ENCODE measurements around the gene RASAL3. TPM values are rescaled to one million over a fixed set of nuclear protein-coding genes. Genes with fewer than 3 reads are reported as not detected.

RASAL3 gene
- total RNA-seq, 1 experiment from 2014 or later: 0.57 TPM

- Histone ChIP-seq H4K20me1 (ENCODE audit: insufficient read depth) (no peaks in the 10 kb centered on the region), H3K27ac (ENCODE audit: low read depth, low read length) (no peak overlapping the region), H3K9me2 (ENCODE audit: insufficient read depth) (no peaks in the 10 kb centered on the region), H3K36me3 (ENCODE audit: control insufficient read depth in 1 of 2, insufficient read depth in 2 of 2, low read length in 2 of 2) (no peaks in the 10 kb centered on the region), H3K9me3 (ENCODE audit: control insufficient read depth in 1 of 2, insufficient read depth in 1 of 2, low read depth in 1 of 2, low read length in 2 of 2) (no peaks in the 10 kb centered on the region), H3K27me3 (ENCODE audit: insufficient read depth, low read length) (no peaks in the 10 kb centered on the region), H2AFZ (ENCODE audit: low read depth, low read length, poor library complexity, severe bottlenecking) (no peak overlapping the region), H3K79me2 (ENCODE audit: insufficient read depth, low read length) (no peaks in the 10 kb centered on the region), H3K4me1 (ENCODE audit: control insufficient read depth in 1 of 2, insufficient read depth in 2 of 2, low read length in 2 of 2) (peaks cover 9 to 29% of the 10 kb centered on the region in 2 experiments; a peak in 3 of 4 replicates), H3K4me3 (replicated peaks in 1 of 2; ENCODE audit: low read depth in 1 of 2, low read length in 2 of 2) (no peak overlapping the region), H3K9ac (ENCODE audit: low read length) (no peak overlapping the region), H3K4me2 (ENCODE audit: low read length) (no peak overlapping the region)
- DNase-seq (ENCODE audit: low read depth, low spot score) (no peak), ATAC-seq (no peak)
- TF ChIP-seq ATF3 (IDR thresholded peaks at IDR 0.05) (no peak), SIN3A (IDR thresholded peaks at IDR 0.05; ENCODE audit: low read depth) (no peak), EZH2phosphoT487 (IDR thresholded peaks at IDR 0.05; ENCODE audit: borderline replicate concordance) (no peak), YY1 (IDR thresholded peaks at IDR 0.05; ENCODE audit: extremely low read depth, insufficient replicate concordance, low read depth, low read length) (no peak), ZNF274 (IDR thresholded peaks at IDR 0.05; ENCODE audit: low read depth, low read length) (no peak), EZH2 (IDR thresholded peaks at IDR 0.05) (no peak), EGR1 (IDR thresholded peaks at IDR 0.05; ENCODE audit: low read depth) (no peak), POLR2A (IDR thresholded peaks at IDR 0.05; ENCODE audit: borderline replicate concordance, extremely low read depth, insufficient read depth, insufficient read length) (no peak), POLR2AphosphoS5 (IDR thresholded peaks at IDR 0.05; ENCODE audit: low read depth, low read length) (no peak), SP1 (IDR thresholded peaks at IDR 0.05; ENCODE audit: low read depth) (no peak), REST (IDR thresholded peaks at IDR 0.05; ENCODE audit: low read depth) (no peak), ELF1 (IDR thresholded peaks at IDR 0.05; ENCODE audit: borderline replicate concordance, low read depth) (no peak), FOSL1 (IDR thresholded peaks at IDR 0.05; ENCODE audit: low read depth) (no peak), RAD21 (IDR thresholded peaks at IDR 0.05; ENCODE audit: low read depth) (no peak), CEBPB (IDR thresholded peaks at IDR 0.05; ENCODE audit: low read depth) (no peak), JUND (IDR thresholded peaks at IDR 0.05) (no peak), CBX3 (IDR thresholded peaks at IDR 0.05; ENCODE audit: low read depth) (no peak), SRF (IDR thresholded peaks at IDR 0.05; ENCODE audit: low read depth) (no peak), TCF7L2 (IDR thresholded peaks at IDR 0.05; ENCODE audit: borderline replicate concordance, extremely low read depth, insufficient read depth, insufficient read length) (no peak)
- TF ChIP-seq, protein P1, sequence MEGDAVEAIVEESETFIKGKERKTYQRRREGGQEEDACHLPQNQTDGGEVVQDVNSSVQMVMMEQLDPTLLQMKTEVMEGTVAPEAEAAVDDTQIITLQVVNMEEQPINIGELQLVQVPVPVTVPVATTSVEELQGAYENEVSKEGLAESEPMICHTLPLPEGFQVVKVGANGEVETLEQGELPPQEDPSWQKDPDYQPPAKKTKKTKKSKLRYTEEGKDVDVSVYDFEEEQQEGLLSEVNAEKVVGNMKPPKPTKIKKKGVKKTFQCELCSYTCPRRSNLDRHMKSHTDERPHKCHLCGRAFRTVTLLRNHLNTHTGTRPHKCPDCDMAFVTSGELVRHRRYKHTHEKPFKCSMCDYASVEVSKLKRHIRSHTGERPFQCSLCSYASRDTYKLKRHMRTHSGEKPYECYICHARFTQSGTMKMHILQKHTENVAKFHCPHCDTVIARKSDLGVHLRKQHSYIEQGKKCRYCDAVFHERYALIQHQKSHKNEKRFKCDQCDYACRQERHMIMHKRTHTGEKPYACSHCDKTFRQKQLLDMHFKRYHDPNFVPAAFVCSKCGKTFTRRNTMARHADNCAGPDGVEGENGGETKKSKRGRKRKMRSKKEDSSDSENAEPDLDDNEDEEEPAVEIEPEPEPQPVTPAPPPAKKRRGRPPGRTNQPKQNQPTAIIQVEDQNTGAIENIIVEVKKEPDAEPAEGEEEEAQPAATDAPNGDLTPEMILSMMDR (IDR thresholded peaks at IDR 0.05 in 2 of 3, conservative IDR thresholded peaks at IDR 0.05 in 1 of 3; ENCODE audit: borderline replicate concordance in 1 of 3, insufficient read depth in 1 of 3, low read depth in 2 of 3, low read length in 2 of 3): no peak
- ChIA-PET CTCF (no interaction called here), POLR2A (no interaction called here), RAD21 (ENCODE audit: low non-redundant PET in 1 of 2, low total read pairs in 2 of 2, uncharacterized antibody in 2 of 2, unreplicated experiment in 2 of 2) (no interaction called here)
- intact Hi-C loops (cut with micrococcal nuclease): no loop called here
- no TSS peak for BruUV-seq (replicated peaks)
Observed at GRCh38 chr19:15447057-15447456, 17.3 kb downstream of the RASAL3 start.
